Measurements from ENCODE around the gene GRIK3.

- TF ChIP-seq POLR2A (IDR thresholded peaks at IDR 0.05; ENCODE audit: low read depth, low read length) (no peak), POLR2AphosphoS5 (IDR thresholded peaks at IDR 0.05; ENCODE audit: low read depth, low read length) (no peak)
These were observed 211.7 kb downstream of the GRIK3 start for GRCh38 chr1:36822648-36823047.

All from GM12892 (cell line).